Measurements from ENCODE around the gene CENPB.

DNA sequence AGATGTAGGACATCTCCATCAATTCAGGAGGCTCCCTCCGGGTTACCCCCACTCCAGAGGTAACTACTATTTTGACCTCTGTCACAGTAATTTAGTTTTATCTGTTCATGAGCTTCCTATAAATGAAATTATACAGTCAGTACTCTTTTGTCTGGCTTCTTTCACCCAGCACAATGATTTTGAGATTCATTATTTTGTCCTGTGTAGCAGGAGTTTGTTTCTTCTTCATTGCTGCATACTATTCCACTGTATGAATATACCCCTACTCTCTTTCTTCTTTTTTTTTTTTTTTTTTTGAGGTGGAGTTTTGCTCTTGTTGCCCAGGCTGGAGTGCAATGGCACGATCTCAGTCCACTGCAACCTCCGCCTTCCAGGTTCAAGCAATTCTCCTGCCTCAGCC is 22.0 kb upstream of the CENPB start:
- no peak for TF ChIP-seq POLR2A (IDR thresholded peaks at IDR 0.05)
- TF ChIP-seq CTCF (IDR thresholded peaks at IDR 0.05), result no peak

Data from esophagus squamous epithelium (tissue), 4 donors.